GM08714 (cell line): ENCODE results near the gene SFRP5.

Experiments
- H3K4me3 ChIP-seq: fragments of 200-500 bp; sonication (Bioruptor generic); 2 replicates; pipeline ENCODE4 v1.5.1; 2014; ENCODE audit warnings: mild to moderate bottlenecking, low read length, inconsistent platforms
- ZNF274 ChIP-seq: IDR thresholded peaks from 2 replicates; pipeline ENCODE4 v1.6.1; 2012; ENCODE audit warnings: mild to moderate bottlenecking, low read depth, low read length

SFRP5 gene

GRCh38 chr10:97795886-97796285 is 24.1 kb upstream of the SFRP5 start:
- no peak overlapping the region for H3K4me3 ChIP-seq
- no peak for TF ChIP-seq ZNF274

- TF ChIP-seq ZNF274: no peak
- H3K4me3 ChIP-seq: no peak overlapping the region
Measured at GRCh38 chr10:97791824-97792721, 20.3 kb upstream of the SFRP5 start.

GRCh38 chr10:97789770-97790397 is 18.1 kb upstream of the SFRP5 start:
- no peak for TF ChIP-seq ZNF274
- H3K4me3 ChIP-seq: no peak overlapping the region

GRCh38 chr10:97788552-97789442 is 17.0 kb upstream of the SFRP5 start:
- TF ChIP-seq ZNF274: no peak
- no peak overlapping the region for H3K4me3 ChIP-seq

- TF ChIP-seq ZNF274: no peak
- H3K4me3 ChIP-seq: no peak overlapping the region
Measured at GRCh38 chr10:97785731-97786130, 13.9 kb upstream of the SFRP5 start.

GRCh38 chr10:97785231-97785630 is 13.4 kb upstream of the SFRP5 start:
- H3K4me3 ChIP-seq: no peak overlapping the region
- no peak for TF ChIP-seq ZNF274

- no peak overlapping the region for H3K4me3 ChIP-seq
- no peak for TF ChIP-seq ZNF274
Measured at GRCh38 chr10:97784200-97784810, 12.5 kb upstream of the SFRP5 start.

- no peak overlapping the region for H3K4me3 ChIP-seq
- no peak for TF ChIP-seq ZNF274
Measured at GRCh38 chr10:97782455-97783228, 10.8 kb upstream of the SFRP5 start.

GRCh38 chr10:97781618-97782331 is 10.0 kb upstream of the SFRP5 start:
- H3K4me3 ChIP-seq: no peak overlapping the region
- no peak for TF ChIP-seq ZNF274

- H3K4me3 ChIP-seq: no peak overlapping the region
- no peak for TF ChIP-seq ZNF274
Measured at GRCh38 chr10:97780841-97781617, 9.2 kb upstream of the SFRP5 start.

GRCh38 chr10:97779975-97780374 is 8.2 kb upstream of the SFRP5 start:
- no peak for TF ChIP-seq ZNF274

GRCh38 chr10:97779492-97779891 is 7.7 kb upstream of the SFRP5 start:
- no peak overlapping the region for H3K4me3 ChIP-seq
- no peak for TF ChIP-seq ZNF274

More at GRCh38 chr10:97779975-97780374, 8.2 kb upstream of the SFRP5 start:
- no peak overlapping the region for H3K4me3 ChIP-seq
